Non-pigmented ciliary epithelial cell (primary cell): ENCODE results near the gene CCDC88C.
A peak's percentile ranks its signal among the peaks of the same experiment; 100 is the strongest.
"Not testable (repeated sequence)": the region's sequence is repeated elsewhere in the genome, so short reads cannot be mapped to it uniquely, and the experiment has no call there.

ENCODE experiments used
- DNase-seq: peaks from one replicate; pipeline ENCODE4 v3.0.0-alpha.2; 2010; ENCODE audit warnings: low read depth

Gene CCDC88C

DNA sequence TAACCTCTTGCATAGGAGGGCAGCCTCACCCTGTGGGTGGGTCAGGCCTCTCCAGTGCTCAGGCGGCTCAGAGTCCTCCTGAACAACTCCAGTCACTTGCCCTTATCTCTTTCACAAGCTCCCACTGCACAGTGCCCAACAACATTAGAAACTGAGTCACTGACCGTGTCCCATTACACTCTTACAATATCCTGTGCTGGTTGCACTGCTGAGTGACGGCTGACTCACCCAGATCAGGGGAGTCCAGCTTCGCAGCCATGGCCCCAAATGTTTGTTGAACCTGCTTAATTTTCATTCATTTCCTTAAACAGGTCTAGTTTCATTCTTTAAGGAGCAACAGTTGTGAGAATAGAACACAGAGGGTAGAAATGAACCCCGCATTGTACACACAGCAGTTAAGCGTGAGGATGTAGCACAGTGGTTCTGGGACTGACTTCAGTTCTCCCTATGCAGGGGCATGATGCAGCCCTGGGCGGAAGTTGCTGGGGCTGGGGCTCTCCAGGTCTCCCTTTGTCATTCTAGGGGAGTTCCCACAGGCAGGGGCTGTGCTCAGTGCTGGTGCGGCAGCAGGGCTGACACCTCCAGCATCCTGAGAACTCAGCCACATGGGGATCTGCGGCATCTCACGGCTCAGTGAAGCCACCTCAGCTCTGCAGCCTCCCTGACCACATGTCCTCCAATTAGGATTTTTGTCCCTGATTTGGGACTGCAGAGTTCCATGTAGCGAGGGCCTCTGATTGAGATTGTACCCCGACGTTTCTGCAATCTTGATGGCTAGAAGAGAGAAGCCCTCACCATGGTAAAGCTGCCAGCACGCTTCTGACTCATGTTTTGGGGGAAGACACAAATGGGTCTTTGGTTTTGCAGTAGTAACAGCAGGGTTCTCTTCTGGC is 189.3 kb downstream of the CCDC88C start:
- DNase-seq: peak; percentile 71

DNA sequence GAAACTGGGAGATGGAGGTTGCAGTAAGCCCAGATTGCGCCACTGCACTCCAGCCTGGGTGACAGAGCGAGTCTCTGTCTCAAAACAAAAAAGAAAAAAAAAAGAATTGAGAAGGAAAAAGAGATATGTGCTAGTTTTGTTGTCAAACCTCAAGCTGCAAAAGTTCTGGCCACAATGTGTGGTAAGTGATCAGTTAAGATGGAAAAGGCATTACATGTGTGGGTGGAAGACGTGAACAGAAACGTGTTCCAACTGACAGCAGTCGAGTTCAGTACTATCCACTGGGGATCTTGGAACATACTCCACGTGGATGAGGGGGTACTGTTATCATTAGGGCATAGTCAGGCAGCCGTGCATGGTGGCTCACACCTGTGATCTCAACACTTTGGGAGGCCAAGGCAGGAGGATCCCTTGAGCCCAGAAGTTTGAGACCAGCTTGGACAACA is 190.4 kb downstream of the CCDC88C start:
- DNase-seq: no peak

DNA sequence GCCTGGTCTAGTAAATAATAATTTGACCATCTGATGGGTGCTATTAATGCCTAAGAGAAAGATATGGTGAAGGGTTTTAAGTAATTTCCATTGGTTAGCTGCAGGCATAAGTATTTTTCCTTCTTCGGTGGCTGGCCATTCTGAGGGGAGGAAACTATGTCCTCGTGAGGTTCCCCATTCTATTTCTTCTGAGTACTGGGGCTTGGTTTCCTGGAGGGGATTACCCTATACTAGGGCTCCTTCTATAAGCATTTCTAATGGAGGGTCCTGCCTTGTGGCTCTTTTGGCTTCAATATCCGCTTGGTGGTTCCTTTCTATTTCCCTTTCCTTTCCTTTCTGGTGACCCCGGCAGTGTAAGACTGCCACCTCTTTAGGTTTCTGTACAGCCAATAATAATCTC is 191.3 kb downstream of the CCDC88C start:
- not testable (repeated sequence) for DNase-seq

DNA sequence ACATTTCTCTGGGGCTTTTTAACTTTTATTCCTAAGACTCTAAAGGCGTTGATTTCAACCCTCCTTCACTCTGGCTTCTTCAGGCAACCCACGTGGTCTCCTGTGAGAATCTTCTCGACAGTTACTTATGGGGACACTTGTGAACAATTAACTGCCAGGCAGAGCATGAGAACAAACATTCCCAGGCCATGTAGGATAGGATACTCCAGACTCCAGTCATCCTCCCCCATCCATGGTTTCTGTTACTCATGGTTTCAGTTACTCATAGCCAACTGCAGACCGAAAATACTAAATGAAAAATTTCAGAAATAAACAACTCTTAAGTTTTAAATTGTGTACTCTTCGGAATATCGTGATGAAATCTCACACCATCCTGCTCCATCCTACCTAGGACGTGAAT is 192.6 kb downstream of the CCDC88C start:
- no peak for DNase-seq

- DNase-seq: no peak
These were observed 194.4 kb downstream of the CCDC88C start for GRCh38 chr14:91223028-91223783.
